Transverse colon (tissue), 4 donors: ENCODE measurements around the gene CACNA2D1. TPM values are rescaled to one million over a fixed set of nuclear protein-coding genes. Genes with fewer than 3 reads are reported as not detected.

ENCODE experiments used
- DNase-seq: peaks from one replicate; pipeline ENCODE4 v3.0.0-alpha.2; 2019
- H3K27ac ChIP-seq, 4 donors: fragments of 200-600 bp; sonication (generic); 2 replicates each; pipeline ENCODE4 v1.5.1; 2016 to 2018; ENCODE audit warnings: inconsistent platforms in 4 of 4
- H3K27me3 ChIP-seq: fragments of 200-600 bp; sonication (generic); 2 replicates; pipeline ENCODE4 v1.5.1; 2017; ENCODE audit warnings: inconsistent platforms
- H3K36me3 ChIP-seq, 4 donors: fragments of 200-600 bp; sonication (generic); 2 replicates each; pipeline ENCODE4 v1.5.1; 2017 to 2019; ENCODE audit warnings: inconsistent platforms in 4 of 4
- H3K4me1 ChIP-seq, 4 donors: fragments of 200-600 bp; sonication (generic); 2 replicates each; pipeline ENCODE4 v1.5.1; 2017 to 2020; ENCODE audit warnings: inconsistent platforms in 4 of 4
- H3K4me3 ChIP-seq, 4 donors: fragments of 200-600 bp; sonication (generic); 1 replicate in 1 of 4; 2 replicates in 3 of 4; pipeline versions ENCODE4 v1.5.1 to v1.6.1; 2017 to 2019; ENCODE audit warnings: inconsistent platforms in 4 of 4
- H3K9me3 ChIP-seq, 2 donors: fragments of 200-600 bp; sonication (generic); 2 replicates each; pipeline ENCODE4 v1.5.1; 2017 to 2019; ENCODE audit warnings: inconsistent platforms in 2 of 2
- EP300 ChIP-seq: sonication (generic); formaldehyde crosslinking; IDR thresholded peaks from one replicate; pipeline ENCODE4 v1.6.1; 2017; ENCODE audit warnings: antibody characterized with exemption, low read depth
- POLR2A ChIP-seq: fragments of 450-650 bp; IDR thresholded peaks from one replicate; pipeline ENCODE4 v1.6.1; 2016; ENCODE audit warnings: antibody characterized with exemption, mild to moderate bottlenecking, moderate library complexity
- POLR2AphosphoS5 ChIP-seq, 3 donors: sonication (generic); formaldehyde crosslinking; IDR thresholded peaks; one replicate each; pipeline ENCODE4 v1.6.1; 2016; ENCODE audit warnings: antibody characterized with exemption in 3 of 3
- WGBS, 2 donors: methylation state at CpG; one replicate each; pipeline ENCODE4 v1.1.5; 2018; ENCODE audit warnings: low coverage in 1 of 2; 5-methylcytosine and 5-hydroxymethylcytosine counted together
- in situ Hi-C, 4 donors: fragments of 200-750 bp; cut with MboI; loops; one replicate each; pipeline versions ENCODE4 v1.15.0 to v1.15.1; 2017; ENCODE audit warnings: low sequenced_read_pairs in 3 of 4, low pct_ligation_motif_present in 1 of 4, low pct_unique_long_range_greater_than_20kb in 1 of 4
- intact Hi-C: fragments of 100-400 bp; cut with DNase I; formaldehyde crosslinking; loops from one replicate; pipeline ENCODE4 v1.15.1; 2023; ENCODE audit warnings: low total_unique reads
- total RNA-seq, 4 donors: library from RNA; depleted of rRNA; stranded (reverse); fragments of >200 nt; gene quantifications; one replicate each; pipeline ENCODE4 v1.1.0, GENCODE V29; 2016
- TF ChIP-seq, protein P1 (sequence below), 5 experiments: fragments of 200-600 bp in 3 of 5; fragments of 450-650 bp in 2 of 5; sonication (generic) in 3 of 5; IDR thresholded peaks; 1 replicate in 2 of 5; 2 replicates in 3 of 5; pipeline ENCODE4 v1.5.1; 2016 to 2017; ENCODE audit warnings: antibody characterized with exemption in 5 of 5, inconsistent platforms in 3 of 5, mild to moderate bottlenecking in 2 of 5, moderate library complexity in 1 of 5

Gene CACNA2D1
- total RNA-seq, 4 donors from 2014 or later: 11.0 to 126 (median 22.9) TPM

DNA sequence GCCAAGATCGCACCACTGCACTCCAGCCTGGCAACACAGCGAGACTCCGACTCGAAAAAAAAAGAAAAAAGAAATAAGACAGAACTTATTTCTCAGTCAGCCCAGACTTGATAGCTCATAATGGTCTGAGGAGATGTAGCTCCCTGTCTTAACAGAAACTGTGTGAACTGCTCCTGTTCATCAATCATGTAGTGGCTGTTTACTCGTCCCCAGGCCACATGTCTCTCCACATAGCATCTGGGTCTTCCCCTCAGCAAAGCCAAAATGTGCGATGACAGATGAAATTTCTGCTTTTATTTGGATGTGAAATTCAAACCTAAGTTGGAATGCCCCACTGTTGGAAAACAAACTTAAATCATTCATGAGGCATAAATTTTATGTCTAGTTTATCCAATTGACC, 219.0 kb downstream of the CACNA2D1 start:
- Histone ChIP-seq H3K36me3 (no peaks in the 10 kb centered on the region), H3K9me3 (no peaks in the 10 kb centered on the region), H3K27me3 (no peaks in the 10 kb centered on the region), H3K4me1 (no peaks in the 10 kb centered on the region), H3K4me3 (no peak overlapping the region), H3K27ac (no peak overlapping the region)
- intact Hi-C loops (no loop called here), in situ Hi-C loops (no loop called here)
- TF ChIP-seq EP300 (no peak), POLR2AphosphoS5 (IDR thresholded peaks at IDR 0.05) (no peak), POLR2A (no peak)
- TF ChIP-seq, protein P1, sequence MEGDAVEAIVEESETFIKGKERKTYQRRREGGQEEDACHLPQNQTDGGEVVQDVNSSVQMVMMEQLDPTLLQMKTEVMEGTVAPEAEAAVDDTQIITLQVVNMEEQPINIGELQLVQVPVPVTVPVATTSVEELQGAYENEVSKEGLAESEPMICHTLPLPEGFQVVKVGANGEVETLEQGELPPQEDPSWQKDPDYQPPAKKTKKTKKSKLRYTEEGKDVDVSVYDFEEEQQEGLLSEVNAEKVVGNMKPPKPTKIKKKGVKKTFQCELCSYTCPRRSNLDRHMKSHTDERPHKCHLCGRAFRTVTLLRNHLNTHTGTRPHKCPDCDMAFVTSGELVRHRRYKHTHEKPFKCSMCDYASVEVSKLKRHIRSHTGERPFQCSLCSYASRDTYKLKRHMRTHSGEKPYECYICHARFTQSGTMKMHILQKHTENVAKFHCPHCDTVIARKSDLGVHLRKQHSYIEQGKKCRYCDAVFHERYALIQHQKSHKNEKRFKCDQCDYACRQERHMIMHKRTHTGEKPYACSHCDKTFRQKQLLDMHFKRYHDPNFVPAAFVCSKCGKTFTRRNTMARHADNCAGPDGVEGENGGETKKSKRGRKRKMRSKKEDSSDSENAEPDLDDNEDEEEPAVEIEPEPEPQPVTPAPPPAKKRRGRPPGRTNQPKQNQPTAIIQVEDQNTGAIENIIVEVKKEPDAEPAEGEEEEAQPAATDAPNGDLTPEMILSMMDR (IDR thresholded peaks at IDR 0.05): no peak
- DNase-seq: no peak
- 80 to 85% methylated on average over 4 to 6 of the region's 6 CpGs for WGBS, 2 donors

DNA sequence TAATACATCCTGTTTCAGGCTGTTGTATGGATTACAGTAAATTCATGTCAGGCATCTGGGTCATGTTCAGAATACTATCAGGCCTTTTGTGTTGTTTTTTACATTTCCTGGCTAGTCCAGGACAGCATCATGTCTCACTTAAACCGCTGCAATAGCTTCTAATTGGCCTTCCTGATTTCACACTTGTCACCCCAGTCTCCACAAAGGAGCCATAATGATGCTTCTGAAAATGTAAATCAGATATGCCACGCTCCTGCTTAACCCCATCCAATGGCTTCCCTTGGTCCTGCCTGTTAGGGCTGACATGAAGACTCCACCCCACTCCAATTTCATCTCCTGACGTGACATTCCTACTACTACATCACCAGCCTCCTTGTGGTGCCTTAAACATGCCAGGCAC, 220.0 kb downstream of the CACNA2D1 start:
- in situ Hi-C loops (no loop called here), intact Hi-C loops (no loop called here)
- Histone ChIP-seq H3K4me3 (no peak overlapping the region), H3K27me3 (no peaks in the 10 kb centered on the region), H3K4me1 (no peaks in the 10 kb centered on the region), H3K9me3 (no peaks in the 10 kb centered on the region), H3K36me3 (no peaks in the 10 kb centered on the region), H3K27ac (no peak overlapping the region)
- 72 to 92% methylated on average over 2 to 3 of the region's 3 CpGs for WGBS, 2 donors
- DNase-seq: no peak
- TF ChIP-seq POLR2AphosphoS5 (IDR thresholded peaks at IDR 0.05) (no peak), POLR2A (no peak), EP300 (no peak)
- TF ChIP-seq, protein P1 (IDR thresholded peaks at IDR 0.05): no peak

DNA sequence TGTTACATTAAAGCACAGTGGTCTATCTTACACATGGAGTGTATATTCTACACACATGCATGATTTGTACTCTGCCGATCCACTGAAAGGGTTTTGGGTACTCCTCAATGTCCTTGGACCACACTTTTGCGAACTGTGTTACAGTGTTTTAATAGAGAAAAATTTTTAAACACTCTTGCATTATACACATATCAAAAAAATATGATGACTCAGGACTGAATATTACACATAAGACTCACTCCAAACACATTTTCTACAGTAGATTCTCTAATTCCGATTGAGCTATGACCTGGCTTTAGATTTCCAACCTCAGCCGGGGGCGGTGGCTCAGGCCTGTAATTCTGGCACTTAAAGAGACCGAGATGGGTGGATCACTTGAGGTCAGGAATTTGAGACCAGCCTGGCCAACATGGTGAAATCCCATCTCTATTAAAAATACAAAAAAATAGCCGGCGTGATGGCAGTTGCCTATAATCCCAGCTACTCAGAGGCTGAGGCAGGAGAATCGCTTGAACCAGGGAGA, 222.4 kb downstream of the CACNA2D1 start:
- in situ Hi-C loops (no loop called here), intact Hi-C loops (no loop called here)
- no peak for TF ChIP-seq EP300
- TF ChIP-seq, protein P1 (IDR thresholded peaks at IDR 0.05): no peak
- TF ChIP-seq POLR2A: no peak
- no peak for TF ChIP-seq POLR2AphosphoS5 (IDR thresholded peaks at IDR 0.05)
- Histone ChIP-seq H3K36me3 (no peaks in the 10 kb centered on the region), H3K9me3 (no peaks in the 10 kb centered on the region), H3K27me3 (no peaks in the 10 kb centered on the region), H3K27ac (no peak overlapping the region), H3K4me1 (no peaks in the 10 kb centered on the region), H3K4me3 (no peak overlapping the region)
- DNase-seq: no peak
- 90 to 93% methylated on average over 9 of the region's 9 CpGs for WGBS, 2 donors

DNA sequence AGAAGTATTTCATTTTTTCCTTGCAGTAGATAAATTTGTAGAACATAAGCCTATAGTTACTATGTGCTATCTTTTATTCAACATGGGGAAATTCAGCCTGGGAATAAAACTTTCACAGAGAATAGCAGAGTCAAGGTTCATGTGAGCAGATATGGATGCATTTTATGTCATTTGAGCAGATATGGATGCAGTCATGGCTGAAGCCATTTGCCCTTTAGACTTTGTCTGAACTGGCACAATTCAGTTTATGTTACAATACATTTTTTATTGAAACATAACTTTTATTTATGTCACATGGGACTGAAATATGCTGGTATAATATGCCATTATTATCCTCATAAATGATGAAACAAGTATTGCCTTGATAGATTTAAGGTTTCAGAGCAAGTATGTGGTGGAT, 231.1 kb downstream of the CACNA2D1 start:
- Histone ChIP-seq H3K27ac (no peak overlapping the region), H3K4me1 (no peaks in the 10 kb centered on the region), H3K4me3 (no peak overlapping the region), H3K9me3 (no peaks in the 10 kb centered on the region), H3K27me3 (no peaks in the 10 kb centered on the region), H3K36me3 (no peaks in the 10 kb centered on the region)
- TF ChIP-seq EP300 (no peak), POLR2A (no peak), POLR2AphosphoS5 (IDR thresholded peaks at IDR 0.05) (no peak)
- TF ChIP-seq, protein P1 (IDR thresholded peaks at IDR 0.05): no peak
- intact Hi-C loops (no loop called here), in situ Hi-C loops (no loop called here)
- no peak for DNase-seq
